NCI-H2196 treated with DMSO at 0.1 percent for 48 hours (cell line): Measurements from ENCODE around the gene SLC35A1.

Source experiments
- DNase-seq: peaks from one replicate; lab custom pipeline; 2025; ENCODE audit not compliant: unreplicated experiment; lab: John Stamatoyannopoulos, UW

SLC35A1 gene

DNA sequence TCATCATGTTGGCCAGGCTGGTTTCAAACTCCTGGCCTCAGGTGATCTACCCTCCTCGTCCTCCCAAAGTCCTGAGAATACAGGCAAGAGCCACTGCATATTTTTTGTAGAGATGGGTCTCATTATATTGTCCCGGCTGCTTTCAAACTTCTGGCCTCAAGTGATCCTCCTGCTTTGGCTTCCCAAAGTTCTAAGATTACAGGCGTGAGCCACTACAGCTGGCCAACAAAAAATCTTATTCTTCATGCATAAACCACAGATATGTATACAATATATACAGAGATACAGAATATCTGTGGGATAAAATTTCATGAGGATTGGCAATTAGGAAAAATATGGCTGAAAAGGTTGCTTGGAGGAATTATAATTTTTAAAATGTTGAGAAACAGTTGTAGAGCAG is 49.9 kb downstream of the SLC35A1 start:
- DNase-seq: no peak

DNA sequence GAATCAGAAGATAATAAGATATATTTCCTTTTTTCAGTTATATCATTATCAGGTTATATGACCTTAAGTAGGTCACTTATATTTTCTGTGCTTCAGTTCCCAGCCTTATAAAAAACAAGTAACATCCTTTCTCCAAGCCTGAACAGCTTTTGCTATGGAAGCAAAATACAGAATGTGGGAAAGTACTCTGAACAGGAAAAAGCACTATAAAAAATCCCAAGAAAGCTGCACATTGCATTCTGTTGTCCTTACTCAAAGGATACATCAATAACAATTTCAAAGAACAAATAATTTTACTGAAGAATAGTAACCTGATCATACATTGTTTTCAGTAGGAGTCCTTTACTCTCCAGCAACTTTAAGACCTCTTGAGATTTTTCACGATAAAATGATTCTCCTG is 56.4 kb downstream of the SLC35A1 start:
- no peak for DNase-seq

DNA sequence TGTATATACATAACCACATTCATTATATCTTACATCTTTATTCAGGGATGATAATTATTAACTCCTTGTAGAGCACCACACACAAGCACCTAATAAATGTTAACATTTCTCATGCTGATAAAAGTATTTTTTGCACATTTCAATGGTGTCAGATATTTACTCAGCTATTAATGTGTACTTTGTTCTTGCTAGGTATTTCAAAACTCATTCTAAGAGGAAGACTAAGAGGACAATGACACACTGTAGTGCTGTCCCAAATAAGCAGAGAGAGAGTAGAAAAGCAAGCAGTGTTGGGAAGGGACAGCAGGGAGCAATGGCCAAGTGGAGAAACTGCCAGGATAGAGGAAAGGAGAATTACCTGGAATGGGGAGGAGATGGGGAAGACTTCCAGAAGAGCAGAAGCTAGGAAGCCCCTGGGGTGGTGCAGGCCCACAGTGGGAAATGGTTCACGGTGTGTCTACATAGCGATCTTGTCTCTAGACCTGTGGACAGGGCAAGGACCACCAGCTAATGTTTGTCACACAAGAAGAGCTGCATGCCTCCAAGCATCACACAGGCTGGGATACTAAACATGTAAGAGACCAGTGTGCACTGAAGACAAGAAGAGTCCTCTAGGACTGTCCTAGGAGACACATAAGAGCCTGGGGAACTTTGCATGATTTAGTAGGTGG is 61.7 kb downstream of the SLC35A1 start:
- DNase-seq: no peak

DNA sequence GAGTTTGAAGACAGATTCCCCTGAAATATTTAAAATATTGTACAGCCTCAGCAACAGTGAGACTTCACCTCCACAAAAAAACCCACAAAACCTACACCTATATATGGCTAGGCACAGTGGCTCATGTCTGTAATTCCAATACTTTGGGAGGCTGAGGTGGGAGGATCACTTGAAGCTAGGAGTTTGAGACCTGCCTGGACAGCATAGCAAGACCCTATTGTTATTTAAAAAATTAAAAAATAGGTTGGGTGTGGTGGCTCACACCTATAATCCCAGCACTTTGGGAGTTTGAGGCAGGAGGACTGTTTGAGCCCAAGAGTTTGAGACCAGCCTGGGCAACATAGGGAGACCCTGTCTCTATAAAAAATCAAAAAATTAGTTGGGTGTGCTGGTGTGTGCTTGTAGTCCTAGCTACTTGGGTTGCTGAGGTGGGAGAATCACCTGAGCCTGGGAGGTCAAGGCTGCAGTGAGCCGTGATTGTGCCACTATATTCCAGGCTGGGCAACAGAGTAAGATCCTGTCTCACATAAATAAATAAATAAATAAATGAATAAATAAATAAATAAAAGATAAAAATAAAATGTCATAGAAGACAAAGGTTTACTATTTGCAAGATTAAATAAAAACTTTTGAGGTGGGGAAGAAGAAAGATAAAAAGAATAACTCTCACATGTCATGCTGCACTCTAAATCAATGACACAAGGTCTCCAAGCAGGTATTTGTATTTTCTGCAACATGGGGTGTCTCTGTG is 65.9 kb downstream of the SLC35A1 start:
- DNase-seq: no peak

DNA sequence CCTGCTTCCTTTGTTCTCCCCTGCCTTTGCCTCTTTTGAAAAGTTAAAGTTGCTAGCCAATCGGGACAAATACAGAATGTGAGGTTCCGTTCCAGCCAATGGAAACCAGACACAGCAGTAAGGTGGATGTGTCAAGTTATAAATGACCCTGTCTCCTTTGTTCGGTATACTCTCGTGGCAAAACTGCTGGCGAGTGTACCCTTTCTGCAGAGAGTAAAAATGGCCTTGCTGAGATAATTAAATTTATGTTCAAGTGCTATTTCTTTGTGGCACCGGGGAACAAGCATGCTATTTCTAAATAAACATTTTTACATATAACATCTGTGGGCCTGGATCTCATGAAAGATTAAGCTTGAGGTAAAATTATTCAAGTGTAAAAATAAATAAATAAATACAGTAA is 66.8 kb downstream of the SLC35A1 start:
- no peak for DNase-seq

DNA sequence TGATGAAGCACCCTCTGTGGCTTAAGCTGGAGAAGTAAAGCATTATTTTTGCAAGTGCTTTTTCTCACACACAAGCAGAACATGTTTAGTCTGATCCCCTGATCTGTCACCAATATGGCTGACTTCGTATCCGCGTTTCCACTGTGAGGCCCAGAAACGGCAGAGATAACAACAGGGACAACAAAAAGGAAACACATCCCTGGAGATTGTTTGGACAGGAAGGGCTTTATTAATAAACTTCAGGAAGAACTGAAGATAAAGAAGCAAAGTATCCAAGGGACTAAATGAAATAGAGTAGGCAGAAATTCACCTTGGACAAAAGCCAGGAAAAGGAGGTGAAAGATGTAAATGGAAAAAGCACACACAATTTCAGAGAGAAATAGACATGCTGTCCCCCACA is 67.8 kb downstream of the SLC35A1 start:
- no peak for DNase-seq

DNA sequence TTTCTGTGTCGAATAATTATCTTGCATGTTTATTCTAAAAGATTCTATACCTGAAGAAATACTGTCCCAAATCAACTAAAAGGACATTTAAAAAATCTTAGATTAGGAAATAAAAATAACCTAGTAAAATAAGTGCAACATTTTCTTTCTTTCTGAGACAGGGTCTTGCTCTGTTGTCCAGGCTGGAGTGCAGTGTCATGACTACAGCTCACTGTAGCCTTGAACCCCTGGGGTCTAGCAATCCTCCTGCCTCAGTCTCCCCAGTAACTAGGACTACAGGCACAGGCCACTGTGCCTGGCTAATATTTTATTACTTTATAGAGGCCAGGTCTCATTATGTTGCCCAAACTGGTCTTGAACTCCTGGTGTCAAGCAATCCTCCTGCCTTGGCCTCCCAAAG is 68.3 kb downstream of the SLC35A1 start:
- DNase-seq: no peak

DNA sequence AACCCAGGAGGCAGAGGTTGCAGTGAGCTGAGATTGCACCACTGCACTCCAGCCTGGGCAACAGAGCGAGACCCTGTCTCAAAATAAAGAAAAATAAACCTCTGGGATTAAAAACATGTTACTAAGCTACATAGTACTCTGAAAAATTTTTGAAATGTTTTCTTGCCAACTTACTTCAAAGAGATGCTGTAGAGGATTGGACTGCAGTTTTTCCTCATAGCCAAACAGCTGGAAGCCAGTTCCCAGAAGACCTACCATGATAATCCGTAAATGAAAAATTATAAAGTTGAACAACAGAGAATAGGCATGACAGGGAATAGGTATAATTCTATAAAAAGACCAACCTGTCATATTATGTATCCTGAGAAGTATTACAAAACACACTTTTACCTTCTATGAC is 69.0 kb downstream of the SLC35A1 start:
- DNase-seq: no peak

DNA sequence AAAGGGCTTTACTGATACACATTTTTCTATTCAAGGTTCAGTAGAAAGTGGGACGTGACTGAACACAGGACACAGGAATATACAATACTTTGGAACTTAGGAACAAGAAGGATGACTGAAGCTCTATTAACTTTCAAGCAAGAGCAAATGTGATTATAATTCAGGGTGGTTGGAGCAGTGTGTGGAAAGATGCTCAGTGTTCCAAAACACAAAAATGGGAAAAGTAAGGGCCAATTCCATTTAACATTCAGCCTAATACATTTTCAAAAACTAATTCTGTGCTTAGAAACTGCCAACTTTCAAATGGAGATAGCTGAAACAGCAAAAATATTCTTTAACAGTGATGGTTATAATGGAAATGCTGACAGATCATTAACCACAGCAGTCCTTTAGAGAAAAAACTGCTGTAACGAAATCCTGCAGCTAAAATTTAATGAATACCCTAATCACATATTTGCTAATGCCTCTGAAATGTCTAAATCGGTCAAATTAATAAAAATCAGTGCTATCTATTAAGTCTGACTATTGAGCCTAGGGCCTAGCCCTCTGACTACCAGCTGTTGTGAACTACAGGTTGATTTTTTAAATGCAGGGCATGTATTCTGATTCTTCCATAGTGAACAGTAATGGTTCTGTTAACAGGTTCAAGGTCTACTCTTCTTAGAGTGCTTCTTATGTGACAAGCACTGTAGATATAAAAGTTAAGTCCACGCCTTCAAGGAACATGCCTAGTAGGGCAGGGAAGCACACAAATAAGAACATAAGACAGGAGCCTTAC is 71.1 kb downstream of the SLC35A1 start:
- DNase-seq: no peak

DNA sequence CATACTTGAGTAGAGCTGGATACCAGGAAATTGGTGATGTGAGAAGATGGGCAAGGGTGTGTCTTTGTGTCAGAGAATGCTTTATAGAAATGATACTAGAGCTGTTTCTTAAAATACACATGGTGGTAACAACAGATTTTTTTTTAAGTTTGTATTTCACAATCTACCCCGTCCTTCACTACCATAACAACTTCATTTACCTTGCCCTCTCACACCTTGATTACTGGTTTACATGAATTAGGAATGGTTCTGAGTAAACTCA is 71.6 kb downstream of the SLC35A1 start:
- DNase-seq: no peak

DNA sequence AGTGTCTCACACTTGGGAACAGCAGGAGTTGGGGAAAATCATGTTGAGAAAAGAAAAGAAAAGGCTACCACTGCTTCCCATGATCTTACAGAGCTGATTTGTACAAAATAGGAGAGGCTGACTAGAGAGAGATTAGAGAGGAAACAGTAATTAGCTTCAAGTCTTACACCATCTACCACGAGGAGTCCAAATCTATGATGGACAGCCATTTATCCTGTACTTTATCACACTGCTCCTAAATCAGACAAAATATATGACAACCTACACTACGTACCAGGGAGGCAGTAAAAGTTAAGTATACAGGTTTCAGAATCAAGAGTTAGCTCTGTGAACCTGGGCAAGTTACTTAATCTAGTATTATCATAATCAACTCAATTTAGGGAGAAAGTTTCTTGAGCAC is 79.0 kb downstream of the SLC35A1 start:
- no peak for DNase-seq

DNA sequence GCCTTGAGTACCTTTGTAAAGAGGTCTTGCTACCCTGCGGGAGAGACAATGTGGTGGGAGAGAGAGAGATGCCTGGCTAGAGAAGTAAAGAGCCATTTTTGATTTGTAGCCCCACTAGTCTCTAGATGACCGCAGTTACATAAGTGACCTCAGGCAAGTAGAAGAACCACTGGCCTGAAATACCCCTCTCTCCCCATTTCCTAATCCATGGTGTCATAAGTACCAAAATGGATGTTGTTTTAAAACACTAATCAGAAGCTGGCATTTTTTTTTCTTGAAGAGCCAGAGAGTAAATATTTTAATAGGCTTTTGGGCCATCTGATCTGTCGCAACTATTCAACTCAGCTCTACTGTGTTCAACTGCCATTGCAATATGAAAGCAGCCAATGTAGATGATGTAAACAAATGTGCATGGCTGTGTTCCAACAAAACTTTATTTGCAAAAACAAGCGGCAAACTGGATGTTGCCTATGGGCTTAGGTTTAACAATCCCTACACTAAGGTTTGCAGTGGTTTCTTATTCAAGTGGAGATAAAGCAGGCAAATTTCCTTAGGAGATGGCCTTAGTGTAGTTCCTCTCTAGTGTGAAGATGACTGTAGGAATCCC is 80.5 kb downstream of the SLC35A1 start:
- no peak for DNase-seq

DNA sequence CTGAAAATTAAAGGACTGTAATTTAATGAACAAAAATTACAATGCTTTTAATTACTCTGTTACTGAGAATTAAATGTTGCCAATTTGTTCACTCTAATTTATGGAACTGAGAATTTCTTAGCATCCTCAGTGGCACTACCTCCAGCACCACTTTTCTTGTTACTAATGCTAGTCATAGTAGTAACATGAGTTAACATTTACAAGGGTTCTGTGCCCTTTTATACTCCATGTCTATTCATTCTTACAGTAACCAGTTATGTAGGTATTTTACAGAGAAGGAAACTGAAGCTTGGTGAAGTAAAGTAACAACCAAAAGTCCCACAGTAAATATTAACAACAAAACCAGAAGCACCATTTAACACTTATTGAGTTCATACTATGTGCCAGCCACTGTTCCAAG is 82.7 kb downstream of the SLC35A1 start:
- DNase-seq: no peak

DNA sequence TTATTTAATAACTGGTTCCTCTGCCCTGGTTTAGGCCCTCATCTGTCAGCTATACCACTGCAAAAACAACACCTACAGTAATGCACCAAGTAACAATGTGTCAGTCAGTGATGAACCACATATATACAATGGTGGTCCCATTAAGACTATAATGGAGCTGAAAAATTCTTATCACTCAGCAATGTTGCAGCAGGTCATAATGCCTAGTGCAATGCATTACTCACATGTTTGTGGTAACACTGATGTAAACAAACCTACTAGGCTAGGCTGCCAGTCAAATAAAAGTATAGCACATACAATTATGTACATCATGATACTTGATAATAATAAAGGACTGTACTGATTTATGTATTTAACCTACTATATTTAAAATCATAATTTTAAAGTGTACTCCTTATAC is 85.7 kb downstream of the SLC35A1 start:
- DNase-seq: no peak

DNA sequence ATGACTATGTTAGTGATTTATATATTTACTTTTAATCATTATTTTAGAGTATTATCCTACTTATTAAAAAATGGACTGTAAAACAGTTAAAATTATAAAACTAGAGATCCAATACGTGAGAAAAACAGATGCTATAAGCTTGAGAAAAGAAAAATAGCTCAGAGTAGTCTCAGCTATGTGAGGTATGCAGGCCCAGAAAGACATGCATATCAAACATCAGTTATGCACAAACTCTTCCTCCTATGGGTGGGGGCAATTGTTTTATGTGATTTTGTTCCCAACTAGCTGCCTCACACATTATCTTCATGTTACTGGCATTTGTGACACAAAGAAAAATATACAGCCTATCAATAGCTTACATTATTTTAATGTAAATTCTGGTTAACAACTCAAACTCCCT is 88.2 kb downstream of the SLC35A1 start:
- no peak for DNase-seq
